Gastrocnemius medialis (tissue), 4 donors: ENCODE measurements around the gene RPS6KL1.

Experiments used
- POLR2A ChIP-seq, 2 donors: fragments of 450-650 bp; IDR thresholded peaks; one replicate each; pipeline ENCODE4 v1.6.1; 2017; ENCODE audit warnings: antibody characterized with exemption in 2 of 2, mild to moderate bottlenecking in 2 of 2, moderate library complexity in 2 of 2
- TF ChIP-seq, protein P1 (sequence below), 5 experiments: fragments of 450-650 bp in 3 of 5; fragments of 200-600 bp in 2 of 5; sonication (generic) in 2 of 5; IDR thresholded peaks in 4 of 5; conservative IDR thresholded peaks in 1 of 5; 1 replicate in 4 of 5; 2 replicates in 1 of 5; pipeline ENCODE4 v1.5.1; 2016 to 2019; ENCODE audit warnings: antibody characterized with exemption in 5 of 5, mild to moderate bottlenecking in 3 of 5, moderate library complexity in 3 of 5

DNA sequence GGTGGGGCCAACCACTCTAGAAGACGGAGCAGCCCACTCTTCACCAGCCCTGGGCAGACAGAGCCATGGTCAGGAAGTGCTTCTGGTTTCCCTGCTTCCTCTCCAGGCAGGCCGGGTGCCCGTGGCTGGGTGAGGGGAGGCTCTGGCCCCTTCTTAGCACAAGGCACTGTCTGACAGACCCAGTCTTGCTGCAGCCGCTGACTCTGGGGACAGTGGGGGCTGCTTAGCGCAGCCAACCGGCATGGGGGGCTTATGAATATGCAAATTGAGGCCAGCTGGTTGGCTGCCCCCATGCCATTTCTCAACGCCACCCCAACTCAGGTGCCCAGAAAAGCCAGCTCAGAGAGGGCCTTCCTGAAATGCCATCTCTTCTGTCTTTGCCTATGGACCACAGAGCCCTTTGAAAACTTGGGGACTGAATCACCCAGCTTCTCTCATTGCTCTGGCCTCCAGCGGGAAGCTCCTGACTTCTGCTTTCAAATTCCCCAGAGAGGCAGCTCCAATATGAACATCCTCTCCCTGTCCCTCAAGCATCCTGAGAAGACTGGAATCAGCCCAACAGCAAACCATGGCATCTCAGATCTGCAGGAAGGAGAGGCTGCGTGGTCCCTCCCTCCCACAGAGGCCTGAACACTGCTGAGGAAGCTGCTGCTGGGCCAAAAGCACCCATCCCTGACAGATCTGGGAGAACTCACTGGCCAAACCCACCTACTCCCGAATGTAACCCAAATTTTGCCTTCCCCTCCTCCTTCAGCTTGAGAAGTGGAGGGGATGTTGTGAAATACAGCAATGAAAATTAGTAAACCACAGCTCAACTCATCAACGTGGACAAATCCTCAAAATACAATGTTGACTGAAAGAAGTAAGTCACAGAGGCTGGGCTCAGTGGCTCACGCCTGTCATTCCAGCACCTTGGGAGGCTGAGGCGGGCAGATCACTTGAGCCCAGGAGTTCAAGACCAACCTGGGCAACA is 46.8 kb downstream of the RPS6KL1 start, which contains the start of gene PROX2:
- TF ChIP-seq, protein P1, sequence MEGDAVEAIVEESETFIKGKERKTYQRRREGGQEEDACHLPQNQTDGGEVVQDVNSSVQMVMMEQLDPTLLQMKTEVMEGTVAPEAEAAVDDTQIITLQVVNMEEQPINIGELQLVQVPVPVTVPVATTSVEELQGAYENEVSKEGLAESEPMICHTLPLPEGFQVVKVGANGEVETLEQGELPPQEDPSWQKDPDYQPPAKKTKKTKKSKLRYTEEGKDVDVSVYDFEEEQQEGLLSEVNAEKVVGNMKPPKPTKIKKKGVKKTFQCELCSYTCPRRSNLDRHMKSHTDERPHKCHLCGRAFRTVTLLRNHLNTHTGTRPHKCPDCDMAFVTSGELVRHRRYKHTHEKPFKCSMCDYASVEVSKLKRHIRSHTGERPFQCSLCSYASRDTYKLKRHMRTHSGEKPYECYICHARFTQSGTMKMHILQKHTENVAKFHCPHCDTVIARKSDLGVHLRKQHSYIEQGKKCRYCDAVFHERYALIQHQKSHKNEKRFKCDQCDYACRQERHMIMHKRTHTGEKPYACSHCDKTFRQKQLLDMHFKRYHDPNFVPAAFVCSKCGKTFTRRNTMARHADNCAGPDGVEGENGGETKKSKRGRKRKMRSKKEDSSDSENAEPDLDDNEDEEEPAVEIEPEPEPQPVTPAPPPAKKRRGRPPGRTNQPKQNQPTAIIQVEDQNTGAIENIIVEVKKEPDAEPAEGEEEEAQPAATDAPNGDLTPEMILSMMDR (IDR thresholded peaks at IDR 0.05 in 4 of 5, conservative IDR thresholded peaks at IDR 0.05 in 1 of 5): no peak
- TF ChIP-seq POLR2A (IDR thresholded peaks at IDR 0.05): no peak
